GM21515 (cell line): ENCODE measurements around the gene NKX1-1.
"Not testable (repeated sequence)": the region's sequence is repeated elsewhere in the genome, so short reads cannot be mapped to it uniquely, and the experiment has no call there.

Experiments
- ATAC-seq: cut with Tn5 transposase; IDR thresholded peaks from one replicate; pipeline ENCODE4 v1.9.1; 2021; ENCODE audit not compliant: unreplicated experiment

The NKX1-1 gene

GRCh38 chr4:1393866-1394265 lies 12.4 kb downstream of the NKX1-1 start:
- ATAC-seq, result no peak

- not testable (repeated sequence) for ATAC-seq
These were observed 12.9 kb downstream of the NKX1-1 start for GRCh38 chr4:1393363-1393762.

- no peak for ATAC-seq
These were observed 20.6 kb downstream of the NKX1-1 start for GRCh38 chr4:1385373-1386340.

- ATAC-seq, result no peak
These were observed 21.4 kb downstream of the NKX1-1 start for GRCh38 chr4:1384675-1385372.

GRCh38 chr4:1383728-1384591 lies 22.3 kb downstream of the NKX1-1 start:
- no peak for ATAC-seq

GRCh38 chr4:1382776-1383727 lies 23.2 kb downstream of the NKX1-1 start:
- no peak for ATAC-seq

GRCh38 chr4:1381944-1382541 lies 24.2 kb downstream of the NKX1-1 start:
- no peak for ATAC-seq

GRCh38 chr4:1381181-1381621 lies 25.0 kb downstream of the NKX1-1 start:
- no peak for ATAC-seq

- no peak for ATAC-seq
These were observed 25.7 kb downstream of the NKX1-1 start for GRCh38 chr4:1380368-1381151.

- ATAC-seq, result no peak
These were observed 26.4 kb downstream of the NKX1-1 start for GRCh38 chr4:1379801-1380331.

GRCh38 chr4:1379351-1379781 lies 26.9 kb downstream of the NKX1-1 start:
- ATAC-seq, result no peak

GRCh38 chr4:1378559-1379231 lies 27.5 kb downstream of the NKX1-1 start:
- ATAC-seq, result no peak

GRCh38 chr4:1377606-1378261 lies 28.5 kb downstream of the NKX1-1 start:
- no peak for ATAC-seq

- no peak for ATAC-seq
These were observed 29.2 kb downstream of the NKX1-1 start for GRCh38 chr4:1376841-1377605.

- no peak for ATAC-seq
These were observed 29.8 kb downstream of the NKX1-1 start for GRCh38 chr4:1376391-1376840.

- ATAC-seq, result no peak
These were observed 30.4 kb downstream of the NKX1-1 start for GRCh38 chr4:1375761-1376322.
